A673 (cell line): ENCODE data around the gene GPR157. TPM values are rescaled to one million over a fixed set of nuclear protein-coding genes. Genes with fewer than 3 reads are reported as not detected.
"Not testable (repeated sequence)": the region's sequence is repeated elsewhere in the genome, so short reads cannot be mapped to it uniquely, and the experiment has no call there.

Experiments
- BruUV-seq: library from RNA; stranded (reverse); fragments of 400-500 nt; replicated peaks from 2 replicates; lab custom pipeline; 2021; lab: Mats Ljungman, UMichigan
- CTCF ChIA-PET: fragments of 300-600 bp; sonication (Branson Sonifier 250); formaldehyde crosslinking; loops from one replicate; lab custom pipeline; 2022; ENCODE audit warnings: antibody characterized with exemption; lab: Charles Lee
- POLR2A ChIA-PET: fragments of 300-600 bp; sonication (Branson Sonifier 250); formaldehyde crosslinking; loops from one replicate; lab custom pipeline; 2022; ENCODE audit warnings: antibody characterized with exemption; ENCODE audit not compliant: low non-redundant PET; lab: Charles Lee
- DNase-seq: peaks from one replicate; pipeline ENCODE4 v3.0.0-alpha.2; 2015; ENCODE audit warnings: low spot score
- H3K27ac ChIP-seq: fragments of 200-600 bp; sonication (generic); 2 replicates; pipeline ENCODE4 v1.5.1; 2016; ENCODE audit warnings: mixed run types, low read depth, mild to moderate bottlenecking, mixed read lengths, antibody characterized with exemption, low read length; ENCODE audit not compliant: poor library complexity, severe bottlenecking
- H3K27me3 ChIP-seq: fragments of 200-600 bp; sonication (generic); replicated peaks from 2 replicates; pipeline ENCODE4 v1.6.1; 2017; ENCODE audit warnings: mixed run types, low read depth, mild to moderate bottlenecking, mixed read lengths, antibody characterized with exemption, low read length; ENCODE audit not compliant: insufficient read depth, poor library complexity
- H3K36me3 ChIP-seq: fragments of 200-600 bp; sonication (generic); 2 replicates; pipeline ENCODE4 v1.6.1; 2016; ENCODE audit warnings: mixed run types, mild to moderate bottlenecking, mixed read lengths, antibody characterized with exemption, low read length; ENCODE audit not compliant: insufficient read depth, poor library complexity, severe bottlenecking
- H3K4me1 ChIP-seq: fragments of 200-600 bp; sonication (generic); 2 replicates; pipeline ENCODE4 v1.6.1; 2017; ENCODE audit warnings: mixed run types, mild to moderate bottlenecking, mixed read lengths, antibody characterized with exemption, low read length; ENCODE audit not compliant: insufficient read depth, poor library complexity, severe bottlenecking
- H3K4me3 ChIP-seq: fragments of 200-600 bp; sonication (generic); 2 replicates; pipeline ENCODE4 v1.5.1; 2016; ENCODE audit warnings: low read depth, mixed run types, mild to moderate bottlenecking, mixed read lengths, low read length; ENCODE audit not compliant: poor library complexity, severe bottlenecking
- H3K9me3 ChIP-seq: fragments of 200-600 bp; sonication (generic); 2 replicates; pipeline ENCODE4 v1.6.1; 2016; ENCODE audit warnings: mixed run types, low read depth, mild to moderate bottlenecking, mixed read lengths, antibody characterized with exemption, low read length; ENCODE audit not compliant: poor library complexity, severe bottlenecking
- CTCF ChIP-seq: fragments of 300-800, 200-600 bp; sonication (generic); conservative IDR thresholded peaks from 2 replicates; pipeline ENCODE4 v1.5.1; 2017; ENCODE audit warnings: low read depth, mild to moderate bottlenecking, antibody characterized with exemption, low read length, moderate library complexity, mixed read lengths
- EZH2 ChIP-seq: fragments of 200-600 bp; sonication (generic); IDR thresholded peaks from 2 replicates; pipeline ENCODE4 v1.6.1; 2017; ENCODE audit warnings: borderline replicate concordance, low read depth, mild to moderate bottlenecking, mixed read lengths, antibody characterized with exemption, low read length; ENCODE audit not compliant: poor library complexity, severe bottlenecking
- intact Hi-C: fragments of 100-400 bp; cut with micrococcal nuclease; formaldehyde crosslinking; loops from one replicate; pipeline ENCODE4 v1.10.0; 2022; ENCODE audit not compliant: unreplicated experiment
- total RNA-seq: library from RNA; stranded (reverse); gene quantifications from 2 replicates; pipeline ENCODE4 v1.2.3, GENCODE V29; 2021

GPR157 gene
- total RNA-seq, 1 experiment from 2014 or later, result 0.34 TPM

- no peak for DNase-seq
- no peak overlapping the region for H3K27ac ChIP-seq
- ChIA-PET CTCF (no interaction called here), POLR2A (no interaction called here)
- TF ChIP-seq EZH2, result no peak
- no peak for TF ChIP-seq CTCF
- no peaks in the 10 kb centered on the region for H3K36me3 ChIP-seq
- intact Hi-C loops, result no loop called here
- peaks cover 4% of the 10 kb centered on the region for H3K4me1 ChIP-seq
- H3K27me3 ChIP-seq, result no peaks in the 10 kb centered on the region
- H3K4me3 ChIP-seq, result no peak overlapping the region
- BruUV-seq, result no TSS peak
- no peaks in the 10 kb centered on the region for H3K9me3 ChIP-seq
Observed at GRCh38 chr1:9126511-9126910, 2.4 kb downstream of the GPR157 start.

- H3K27ac ChIP-seq, H3K36me3 ChIP-seq, H3K27me3 ChIP-seq, POLR2A ChIA-PET, H3K4me1 ChIP-seq, BruUV-seq, CTCF ChIA-PET, H3K9me3 ChIP-seq, DNase-seq, intact Hi-C loops, H3K4me3 ChIP-seq: not testable (repeated sequence)
Observed at GRCh38 chr1:9125847-9126246, 3.1 kb downstream of the GPR157 start.

GRCh38 chr1:9125325-9125724, 3.6 kb downstream of the GPR157 start:
- Histone ChIP-seq H3K27me3 (no peaks in the 10 kb centered on the region), H3K27ac (no peak overlapping the region), H3K9me3 (no peaks in the 10 kb centered on the region), H3K4me1 (peaks cover 4% of the 10 kb centered on the region), H3K4me3 (no peak overlapping the region), H3K36me3 (no peaks in the 10 kb centered on the region)
- ChIA-PET CTCF (no interaction called here), POLR2A (no interaction called here)
- BruUV-seq, result no TSS peak
- intact Hi-C loops, result no loop called here
- no peak for TF ChIP-seq EZH2
- no peak for TF ChIP-seq CTCF
- DNase-seq, result no peak

GRCh38 chr1:9124389-9124788, 4.5 kb downstream of the GPR157 start:
- H3K9me3 ChIP-seq, BruUV-seq, H3K4me3 ChIP-seq, H3K36me3 ChIP-seq, POLR2A ChIA-PET, H3K27me3 ChIP-seq, CTCF ChIA-PET, H3K4me1 ChIP-seq, H3K27ac ChIP-seq, intact Hi-C loops, DNase-seq: not testable (repeated sequence)

- H3K4me3 ChIP-seq, DNase-seq, H3K27ac ChIP-seq, BruUV-seq, H3K27me3 ChIP-seq, H3K36me3 ChIP-seq, H3K9me3 ChIP-seq, POLR2A ChIA-PET, intact Hi-C loops, H3K4me1 ChIP-seq, CTCF ChIA-PET: not testable (repeated sequence)
Observed at GRCh38 chr1:9123665-9124064, 5.2 kb downstream of the GPR157 start.
